Activated T-cell treated with anti-CD3 and anti-CD28 coated beads, Interleukin-2, amount 50 U/mL, for 4 hours (primary cell): ENCODE measurements around the gene SERTM2. TPM values are rescaled to one million over a fixed set of nuclear protein-coding genes. Genes with fewer than 3 reads are reported as not detected.
"Not testable (repeated sequence)": the region's sequence is repeated elsewhere in the genome, so short reads cannot be mapped to it uniquely, and the experiment has no call there.

Experiments
- ATAC-seq, 2 donors: fragments of 200-7000 bp; cut with Tn5 transposase; one replicate each; pipeline ENCODE4 v1.10.0; 2021
- DNase-seq: peaks from one replicate; pipeline ENCODE4 v3.0.0-alpha.2; 2020
- H3K27me3 Mint-ChIP-seq: one replicate; pipeline ENCODE4 v1.8.0; 2021; ENCODE audit warnings: low read depth, mixed read lengths
- H3K36me3 Mint-ChIP-seq: one replicate; pipeline ENCODE4 v1.8.0; 2022; ENCODE audit warnings: mixed read lengths; ENCODE audit not compliant: insufficient read depth
- H3K4me1 Mint-ChIP-seq: one replicate; pipeline ENCODE4 v1.8.0; 2021; ENCODE audit warnings: low read depth, mixed read lengths
- H3K4me3 Mint-ChIP-seq: one replicate; pipeline ENCODE4 v1.8.0; 2021; ENCODE audit warnings: mild to moderate bottlenecking, moderate library complexity, mixed read lengths
- H3K9me3 Mint-ChIP-seq: one replicate; pipeline ENCODE4 v1.8.0; 2021; ENCODE audit warnings: mixed read lengths
- total RNA-seq, 3 donors: library from RNA; stranded (reverse); gene quantifications; one replicate each; pipeline ENCODE4 v1.2.1, GENCODE V29; 2021

The SERTM2 gene
- total RNA-seq, 3 donors from 2014 or later, result not detected

DNA sequence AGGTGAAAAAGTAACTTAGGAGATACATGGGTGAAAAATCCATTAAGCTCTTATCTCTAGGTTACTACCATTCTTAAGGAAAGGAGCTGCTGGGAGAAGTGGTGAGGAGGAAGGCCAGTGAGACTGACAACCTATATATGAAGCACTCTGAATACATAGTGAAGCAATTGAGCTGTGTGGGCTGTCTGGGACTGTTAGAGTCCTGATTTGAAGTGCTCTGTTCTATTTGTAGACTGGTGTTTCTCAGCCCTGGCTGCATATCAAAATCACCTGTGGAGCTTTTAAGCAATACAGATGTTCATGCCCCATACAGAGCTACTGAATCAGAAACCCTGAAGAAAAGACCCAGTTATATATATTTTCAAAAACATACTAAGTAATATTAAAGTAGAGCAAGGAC is 3.9 kb downstream of the SERTM2 start:
- H3K36me3 Mint-ChIP-seq, result no peaks in the 10 kb centered on the region
- H3K9me3 Mint-ChIP-seq, result no peaks in the 10 kb centered on the region
- no peak overlapping the region for H3K4me3 Mint-ChIP-seq
- no peaks in the 10 kb centered on the region for H3K4me1 Mint-ChIP-seq
- H3K27me3 Mint-ChIP-seq, result peaks cover 1% of the 10 kb centered on the region
- ATAC-seq, result no peak
- DNase-seq, result no peak

DNA sequence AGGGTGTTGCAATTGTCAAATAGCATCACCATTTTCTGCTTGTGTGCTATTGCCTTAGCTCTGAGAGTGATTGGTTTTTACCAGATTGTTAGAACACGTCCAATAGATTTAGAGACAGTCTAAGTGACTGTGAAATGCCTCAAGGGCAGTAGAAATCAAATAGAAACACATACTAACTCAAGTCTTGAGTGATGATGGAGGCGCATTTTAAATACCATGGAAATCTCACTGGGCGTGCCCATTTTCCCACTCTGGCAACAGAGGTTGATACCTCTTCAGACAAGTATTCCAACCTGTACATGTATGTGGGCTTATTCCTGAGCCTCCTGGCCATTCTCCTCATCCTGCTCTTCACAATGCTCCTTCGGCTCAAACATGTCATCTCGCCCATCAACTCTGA is 7.2 kb downstream of the SERTM2 start:
- Mint-ChIP-seq H3K9me3 (no peaks in the 10 kb centered on the region), H3K4me3 (no peak overlapping the region), H3K4me1 (no peaks in the 10 kb centered on the region), H3K36me3 (no peaks in the 10 kb centered on the region), H3K27me3 (no peaks in the 10 kb centered on the region)
- ATAC-seq (no peak), DNase-seq (no peak)

DNA sequence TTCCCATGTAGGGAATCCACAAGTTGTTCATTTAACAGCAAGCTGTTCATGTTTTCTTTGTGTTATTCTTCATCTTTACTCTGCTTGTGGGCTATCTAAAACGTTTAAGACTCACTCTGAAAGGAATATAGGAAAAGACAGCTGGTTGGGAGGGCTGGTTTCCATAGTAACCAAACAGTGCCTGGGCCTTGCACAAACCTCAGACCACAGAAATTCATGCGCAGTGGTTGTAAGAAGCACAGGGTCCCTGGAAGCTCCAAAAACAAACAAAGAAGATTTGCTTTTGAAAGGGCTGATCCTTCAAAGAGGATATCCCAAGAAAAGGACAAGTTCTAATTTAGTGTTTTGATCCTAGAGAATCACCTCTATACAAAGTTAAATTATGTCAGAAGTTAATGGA is 7.8 kb downstream of the SERTM2 start:
- no peaks in the 10 kb centered on the region for H3K9me3 Mint-ChIP-seq
- H3K27me3 Mint-ChIP-seq, result no peaks in the 10 kb centered on the region
- H3K4me3 Mint-ChIP-seq, result no peak overlapping the region
- ATAC-seq (no peak), DNase-seq (no peak)
- H3K36me3 Mint-ChIP-seq, result no peaks in the 10 kb centered on the region
- no peaks in the 10 kb centered on the region for H3K4me1 Mint-ChIP-seq

DNA sequence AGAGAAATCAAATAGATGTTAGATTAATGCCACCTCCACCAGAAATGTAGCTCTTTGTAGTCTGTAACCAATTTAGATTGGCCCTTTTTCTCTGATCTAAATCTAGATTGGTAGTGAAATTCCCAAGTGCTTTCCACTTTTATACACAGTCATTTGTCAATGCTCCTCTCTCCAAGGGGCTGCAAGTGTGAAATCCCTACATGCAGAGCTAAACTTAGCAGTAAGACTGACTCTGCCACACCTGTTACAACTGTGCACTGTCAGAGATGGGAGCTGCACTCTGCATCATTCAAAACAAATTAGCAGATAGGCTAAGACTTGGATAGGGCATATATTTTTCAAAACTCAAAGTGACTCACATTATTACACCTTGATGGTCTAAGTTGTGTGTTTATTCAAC is 9.1 kb downstream of the SERTM2 start:
- DNase-seq, result no peak
- no peaks in the 10 kb centered on the region for H3K36me3 Mint-ChIP-seq
- no peak overlapping the region for H3K4me3 Mint-ChIP-seq
- H3K9me3 Mint-ChIP-seq, result no peaks in the 10 kb centered on the region
- ATAC-seq, result no peak
- no peaks in the 10 kb centered on the region for H3K4me1 Mint-ChIP-seq
- no peaks in the 10 kb centered on the region for H3K27me3 Mint-ChIP-seq

DNA sequence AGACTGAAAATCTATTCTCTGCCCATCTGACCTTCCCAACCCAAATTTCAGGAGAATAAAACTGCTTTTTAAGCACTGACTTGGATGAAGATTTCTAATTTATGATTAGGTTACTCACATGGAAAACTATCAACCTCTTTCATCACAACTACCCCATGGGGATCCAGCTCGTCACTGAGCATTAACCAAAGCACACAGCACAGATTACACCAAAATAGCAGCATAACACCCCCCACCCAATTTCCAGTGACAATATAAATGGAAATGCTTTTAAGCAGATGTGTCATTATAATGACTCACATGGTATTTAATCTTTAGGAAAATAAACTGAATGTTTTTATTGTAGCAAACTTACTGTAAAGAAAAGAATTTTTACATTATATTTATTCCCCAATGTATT is 9.7 kb downstream of the SERTM2 start:
- ATAC-seq (no peak), DNase-seq (no peak)
- H3K4me3 Mint-ChIP-seq, result no peak overlapping the region
- H3K4me1 Mint-ChIP-seq, result no peaks in the 10 kb centered on the region
- peaks cover 2% of the 10 kb centered on the region for H3K27me3 Mint-ChIP-seq
- no peaks in the 10 kb centered on the region for H3K36me3 Mint-ChIP-seq
- no peaks in the 10 kb centered on the region for H3K9me3 Mint-ChIP-seq

DNA sequence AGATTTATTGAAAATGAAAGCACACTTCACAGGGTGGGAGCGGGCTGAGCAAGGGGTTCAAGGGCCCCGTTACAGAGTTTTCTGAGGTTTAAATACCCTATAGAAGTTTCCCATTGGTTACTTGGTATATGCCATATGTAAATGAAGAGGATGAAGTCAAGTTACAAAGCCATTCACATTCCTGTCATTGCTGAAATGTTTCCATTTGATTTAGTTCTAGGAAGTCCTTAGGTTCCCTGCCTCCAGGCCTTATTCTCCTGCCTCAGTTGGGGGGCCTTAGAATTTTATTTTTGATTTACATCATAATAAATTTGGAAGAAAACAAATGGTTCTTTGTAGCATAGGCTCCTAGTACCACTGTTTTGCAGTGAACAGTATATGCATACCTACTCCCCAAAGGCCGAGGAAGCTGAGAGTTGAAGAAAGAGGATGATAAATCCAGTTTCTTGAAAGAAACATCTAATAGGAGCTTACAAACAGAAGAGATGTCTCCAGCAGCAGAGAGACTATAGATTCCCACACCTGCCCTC is 31.8 kb downstream of the SERTM2 start:
- no peak for DNase-seq
- Mint-ChIP-seq H3K36me3 (no peaks in the 10 kb centered on the region), H3K4me3 (no peak overlapping the region), H3K27me3 (no peaks in the 10 kb centered on the region), H3K9me3 (no peaks in the 10 kb centered on the region), H3K4me1 (no peaks in the 10 kb centered on the region)
- no peak for ATAC-seq

DNA sequence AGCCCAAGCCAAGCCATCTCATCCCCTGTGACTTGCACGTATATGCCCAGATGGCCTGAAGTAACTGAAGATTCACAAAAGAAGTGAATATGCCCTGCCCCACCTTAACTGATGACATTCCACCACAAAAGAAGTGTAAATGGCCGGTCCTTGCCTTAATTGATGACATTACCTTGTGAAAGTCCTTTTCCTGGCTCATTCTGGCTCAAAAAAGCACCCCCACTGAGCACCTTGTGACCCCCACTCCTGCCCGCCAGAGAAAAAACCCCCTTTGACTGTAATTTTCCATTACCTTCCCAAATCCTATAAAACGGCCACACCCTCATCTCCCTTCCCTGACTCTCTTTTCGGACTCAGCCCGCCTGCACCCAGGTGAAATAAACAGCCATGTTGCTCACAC is 37.8 kb downstream of the SERTM2 start:
- ATAC-seq, H3K4me1 Mint-ChIP-seq, H3K9me3 Mint-ChIP-seq, H3K36me3 Mint-ChIP-seq, DNase-seq, H3K4me3 Mint-ChIP-seq, H3K27me3 Mint-ChIP-seq: not testable (repeated sequence)

DNA sequence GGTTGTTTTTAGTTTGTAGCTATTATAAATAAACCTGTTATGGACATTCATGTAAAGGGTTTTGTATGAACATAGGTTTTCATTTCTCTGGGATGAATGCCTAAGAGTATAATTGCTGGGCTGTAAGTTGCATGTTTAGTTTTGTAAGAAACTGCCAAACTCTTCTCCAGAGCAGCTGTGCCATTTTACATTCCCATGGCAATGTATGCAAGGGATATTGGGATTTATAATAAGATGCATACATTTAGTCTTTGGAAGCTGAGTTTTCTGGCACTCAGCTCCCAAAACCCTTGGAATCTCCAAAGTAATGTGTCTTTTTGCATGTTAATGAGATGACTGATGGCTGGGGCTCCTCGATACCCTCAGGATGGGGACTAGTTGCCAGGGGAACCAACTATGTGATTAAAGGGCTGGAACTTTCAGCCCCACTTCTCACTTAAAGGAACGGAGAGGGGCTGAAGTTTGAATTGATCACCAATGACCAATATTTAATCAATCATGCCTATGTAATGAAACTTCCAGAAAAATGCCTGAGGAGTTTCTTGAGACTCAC is 44.0 kb downstream of the SERTM2 start:
- Mint-ChIP-seq H3K4me3 (no peak overlapping the region), H3K27me3 (no peaks in the 10 kb centered on the region), H3K4me1 (no peaks in the 10 kb centered on the region), H3K9me3 (no peaks in the 10 kb centered on the region), H3K36me3 (no peaks in the 10 kb centered on the region)
- DNase-seq (no peak), ATAC-seq (no peak)

DNA sequence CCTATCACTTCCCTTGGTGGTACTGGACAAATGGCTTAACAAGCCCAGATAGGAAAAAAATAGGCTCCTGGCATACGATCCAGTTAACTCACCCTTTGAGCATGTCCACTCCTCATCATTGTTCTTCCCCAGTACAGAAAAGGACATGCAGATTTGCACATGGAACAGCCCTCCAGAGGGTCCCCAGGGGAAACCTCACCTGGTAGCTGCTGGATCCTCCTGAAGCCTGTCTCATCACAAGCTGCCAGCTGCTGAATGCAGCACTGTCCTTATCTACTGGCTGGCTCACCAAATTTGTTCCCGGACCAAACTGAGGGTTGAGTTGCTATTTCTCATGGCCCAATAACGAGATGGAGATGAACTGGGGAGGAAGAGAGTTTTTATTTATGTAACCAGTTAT is 49.4 kb downstream of the SERTM2 start:
- ATAC-seq, result no peak
- H3K9me3 Mint-ChIP-seq, result no peaks in the 10 kb centered on the region
- no peaks in the 10 kb centered on the region for H3K4me1 Mint-ChIP-seq
- no peak overlapping the region for H3K4me3 Mint-ChIP-seq
- no peak for DNase-seq
- no peaks in the 10 kb centered on the region for H3K27me3 Mint-ChIP-seq
- no peaks in the 10 kb centered on the region for H3K36me3 Mint-ChIP-seq

DNA sequence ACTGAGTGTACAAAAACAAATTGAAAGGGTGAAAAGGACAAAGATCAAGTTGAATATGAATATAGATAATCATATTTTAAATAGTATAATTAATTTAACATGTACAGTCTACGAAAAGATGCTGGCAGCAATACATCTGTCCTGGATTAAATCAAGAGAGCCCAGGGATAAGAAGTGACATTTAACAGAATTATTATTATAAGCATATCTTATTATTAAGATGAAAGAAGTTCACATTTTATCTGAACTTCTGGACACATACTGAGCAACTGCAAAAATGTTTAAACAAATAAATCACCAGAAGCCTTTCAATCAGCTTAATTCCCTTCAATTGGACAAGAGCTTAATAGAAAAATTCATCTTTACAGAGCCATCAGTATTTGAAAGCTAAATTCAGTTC is 50.4 kb downstream of the SERTM2 start:
- ATAC-seq (no peak), DNase-seq (no peak)
- Mint-ChIP-seq H3K27me3 (no peaks in the 10 kb centered on the region), H3K36me3 (no peaks in the 10 kb centered on the region), H3K4me1 (no peaks in the 10 kb centered on the region), H3K9me3 (no peaks in the 10 kb centered on the region), H3K4me3 (no peak overlapping the region)

DNA sequence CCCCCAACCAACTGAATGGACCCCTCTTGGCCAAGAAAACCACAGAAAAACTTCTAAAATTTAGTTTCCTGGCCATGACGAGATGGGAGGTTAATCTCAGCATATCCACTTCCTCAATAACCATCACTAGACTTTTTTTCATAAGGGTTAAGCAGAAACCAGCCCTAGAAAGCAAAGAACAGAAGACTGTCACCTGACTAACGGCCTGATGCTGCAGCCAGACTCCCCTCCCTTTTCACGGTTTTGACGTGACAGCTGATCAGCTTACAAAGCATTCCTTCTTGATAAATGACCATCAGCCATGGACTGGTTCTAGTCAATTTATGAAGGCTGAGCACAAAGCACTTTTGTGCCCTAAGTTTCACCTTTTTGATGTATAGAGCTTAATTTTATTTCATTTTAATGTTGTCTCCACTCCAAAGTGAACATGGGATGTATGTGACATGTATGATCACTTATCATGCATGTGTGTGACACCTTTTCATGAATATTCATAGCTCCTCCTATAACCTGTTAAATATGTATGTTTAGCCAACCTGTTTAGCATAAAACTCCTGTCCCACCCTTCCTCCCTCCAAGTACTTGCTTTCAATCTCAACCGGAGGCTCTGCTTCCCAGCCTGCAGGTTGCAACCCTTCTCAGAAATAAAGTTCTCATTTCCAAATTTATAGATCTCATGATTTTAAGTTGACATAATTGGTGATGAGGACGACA is 56.3 kb downstream of the SERTM2 start:
- Mint-ChIP-seq H3K27me3 (no peaks in the 10 kb centered on the region), H3K4me1 (no peaks in the 10 kb centered on the region), H3K9me3 (no peaks in the 10 kb centered on the region), H3K4me3 (no peak overlapping the region), H3K36me3 (no peaks in the 10 kb centered on the region)
- ATAC-seq, result no peak
- no peak for DNase-seq

DNA sequence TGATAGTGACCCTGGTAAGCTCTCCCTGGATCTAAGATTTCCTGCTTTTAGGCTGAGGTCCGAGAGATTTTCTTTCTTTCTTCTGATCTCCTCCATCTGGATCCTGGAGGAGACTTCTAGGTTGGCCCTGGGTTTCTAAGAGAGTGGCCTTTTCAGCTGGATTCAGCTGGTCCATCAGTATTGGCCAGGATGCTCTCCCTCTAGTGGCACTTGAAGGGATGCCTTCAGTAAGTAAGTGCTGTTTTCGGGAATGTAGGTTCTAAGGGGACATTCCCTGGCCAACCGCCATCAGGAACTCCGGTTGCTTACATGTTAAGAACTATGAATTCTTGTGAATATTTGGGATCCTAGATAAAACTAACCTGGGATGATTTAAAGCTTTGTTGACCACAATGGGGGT is 56.9 kb downstream of the SERTM2 start:
- H3K36me3 Mint-ChIP-seq, result no peaks in the 10 kb centered on the region
- no peak for DNase-seq
- no peaks in the 10 kb centered on the region for H3K9me3 Mint-ChIP-seq
- H3K4me1 Mint-ChIP-seq, result no peaks in the 10 kb centered on the region
- no peak for ATAC-seq
- H3K4me3 Mint-ChIP-seq, result no peak overlapping the region
- no peaks in the 10 kb centered on the region for H3K27me3 Mint-ChIP-seq

DNA sequence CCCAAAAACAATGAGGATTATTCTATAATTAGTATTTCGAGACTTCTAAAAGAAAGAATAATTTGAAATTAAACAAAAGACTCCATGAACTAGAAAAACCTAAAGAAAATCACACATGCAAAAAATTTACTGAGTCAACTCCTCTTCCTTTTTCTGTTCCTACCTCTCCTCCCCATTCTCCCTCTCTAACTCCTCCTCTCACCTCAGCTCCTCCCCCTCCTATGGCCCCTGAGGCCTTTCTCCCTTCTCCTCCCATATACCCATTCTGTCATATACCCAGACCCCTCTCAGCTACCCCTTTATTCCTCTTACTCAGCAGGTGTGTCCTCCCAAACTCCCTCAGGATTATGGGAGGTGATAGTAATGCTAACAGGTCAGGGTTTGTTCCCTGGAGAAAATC is 57.4 kb downstream of the SERTM2 start:
- no peak for DNase-seq
- H3K9me3 Mint-ChIP-seq, result no peaks in the 10 kb centered on the region
- ATAC-seq, result no peak
- H3K4me3 Mint-ChIP-seq, result no peak overlapping the region
- H3K27me3 Mint-ChIP-seq, result no peaks in the 10 kb centered on the region
- no peaks in the 10 kb centered on the region for H3K4me1 Mint-ChIP-seq
- no peaks in the 10 kb centered on the region for H3K36me3 Mint-ChIP-seq
